NOMO-1 (cell line): ENCODE measurements around the gene NSUN2.

Experiments
- DNase-seq, 2 experiments: peaks; one replicate each; lab custom pipeline; 2025; ENCODE audit not compliant: unreplicated experiment in 2 of 2; lab: John Stamatoyannopoulos, UW

Gene NSUN2

DNA sequence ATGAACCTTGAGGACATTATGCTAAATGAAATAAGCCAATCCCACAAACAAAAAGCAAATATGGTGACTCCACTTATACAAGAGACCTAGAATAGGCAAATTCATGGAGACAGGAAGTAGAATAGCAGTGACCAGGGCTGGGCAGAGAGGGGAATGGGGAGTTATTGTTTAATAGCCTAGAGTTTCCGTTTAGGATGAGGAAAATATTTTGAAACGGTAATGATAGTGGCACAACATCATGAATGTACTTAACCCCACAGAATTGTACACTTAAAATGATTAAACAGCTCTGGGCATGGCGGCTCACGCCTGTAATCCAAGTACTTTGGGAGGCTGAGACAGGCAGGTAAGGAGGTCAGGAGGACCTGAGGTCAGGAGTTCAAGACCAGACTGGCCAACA lies 65.8 kb downstream of the NSUN2 start:
- no peak for DNase-seq

DNA sequence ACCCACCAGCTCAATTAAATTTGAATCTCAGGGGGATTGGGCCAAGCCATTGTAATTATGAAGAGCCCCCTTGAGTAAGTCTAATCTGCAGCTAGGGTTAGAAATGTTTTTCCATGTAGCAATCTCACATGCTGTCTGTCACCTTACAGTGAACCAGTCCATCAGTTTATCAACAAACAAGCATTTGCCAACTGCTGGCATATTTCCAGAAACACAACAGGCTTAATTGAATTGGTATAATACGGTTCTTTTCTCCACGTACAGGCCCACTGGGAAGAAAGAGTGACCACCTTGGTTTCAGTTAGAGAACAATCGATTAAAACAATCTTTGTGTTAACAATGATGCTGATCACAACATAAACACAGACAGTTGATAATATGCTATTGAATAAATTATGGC lies 67.4 kb downstream of the NSUN2 start:
- no peak for DNase-seq

- DNase-seq, result no peak
Measured at GRCh38 chr5:6557807-6558575, 74.9 kb downstream of the NSUN2 start.

GRCh38 chr5:6556802-6557102 lies 76.1 kb downstream of the NSUN2 start:
- no peak for DNase-seq

DNA sequence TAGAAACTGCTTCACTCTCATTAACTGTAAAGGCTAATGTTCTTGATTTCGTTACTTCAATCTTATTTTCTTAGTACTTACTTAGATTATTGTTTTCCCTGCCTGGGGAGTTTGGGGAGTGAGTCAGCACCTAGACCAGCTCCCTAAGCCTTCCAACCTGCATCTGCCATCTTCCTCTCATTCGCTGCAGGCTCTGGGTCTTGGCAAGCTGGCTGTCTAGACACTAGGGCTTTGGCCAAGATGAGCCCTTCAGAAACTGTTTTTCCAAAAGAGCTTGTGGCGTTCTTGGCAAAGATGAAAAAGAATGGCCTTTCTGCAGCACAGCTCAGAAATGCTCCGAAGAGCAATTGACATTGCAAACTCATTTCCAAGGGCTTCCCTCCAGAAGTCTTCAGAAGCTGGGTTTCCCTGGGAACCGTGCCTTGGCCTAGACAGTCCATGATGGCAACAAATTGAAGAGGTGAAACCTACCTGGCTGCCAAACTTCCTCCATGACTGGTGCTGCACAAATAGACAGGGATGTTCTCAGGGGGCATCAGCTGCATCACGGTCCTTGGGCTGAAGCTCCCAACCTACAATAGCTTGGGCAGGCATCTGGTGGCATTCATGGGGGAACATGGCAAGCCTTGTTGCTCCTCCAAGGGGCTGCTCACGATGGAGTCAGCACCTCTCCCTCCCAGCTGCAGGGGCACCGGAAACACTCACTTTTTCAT lies 76.6 kb downstream of the NSUN2 start:
- DNase-seq, result no peak

GRCh38 chr5:6554812-6555211 lies 78.0 kb downstream of the NSUN2 start:
- DNase-seq, result no peak

DNA sequence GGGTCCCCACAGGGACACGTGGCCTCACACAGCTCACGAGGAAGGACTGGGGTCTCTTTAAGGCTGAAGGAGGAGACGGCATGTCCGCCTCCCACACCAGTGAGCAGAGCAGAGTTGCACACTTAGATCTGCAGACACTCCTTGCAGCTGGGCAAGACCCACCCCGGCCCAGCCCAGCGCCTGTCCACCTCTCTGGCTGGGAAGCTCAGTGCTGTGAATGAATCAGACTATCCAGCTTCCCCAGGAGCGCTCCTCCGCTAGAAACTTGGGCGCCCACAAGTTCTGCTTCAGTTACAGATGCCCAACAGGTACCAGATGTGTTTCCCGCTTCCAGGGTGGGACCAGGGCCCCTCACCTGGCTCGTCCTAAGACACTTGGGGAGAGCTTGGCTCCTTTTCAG lies 78.9 kb downstream of the NSUN2 start:
- no peak for DNase-seq

DNA sequence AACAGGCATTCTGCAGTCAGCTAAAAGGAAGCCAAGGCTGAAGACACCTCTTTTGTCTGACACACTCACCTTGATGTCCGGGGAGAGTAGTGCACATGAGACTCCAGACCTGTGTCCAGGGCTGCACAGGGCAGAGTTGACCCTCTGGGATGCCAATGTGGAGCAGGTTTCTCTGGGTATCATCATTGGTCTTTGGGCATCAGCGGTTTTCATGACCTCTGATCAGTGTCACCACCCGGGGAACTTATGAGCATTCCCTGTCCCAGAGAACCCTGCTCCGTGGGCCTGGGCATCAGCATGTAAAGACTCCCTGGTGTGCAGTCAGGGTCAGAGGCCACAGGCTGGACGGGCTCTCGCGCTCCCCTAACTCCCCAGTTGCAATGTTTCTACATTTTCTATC lies 80.2 kb downstream of the NSUN2 start:
- no peak for DNase-seq

DNA sequence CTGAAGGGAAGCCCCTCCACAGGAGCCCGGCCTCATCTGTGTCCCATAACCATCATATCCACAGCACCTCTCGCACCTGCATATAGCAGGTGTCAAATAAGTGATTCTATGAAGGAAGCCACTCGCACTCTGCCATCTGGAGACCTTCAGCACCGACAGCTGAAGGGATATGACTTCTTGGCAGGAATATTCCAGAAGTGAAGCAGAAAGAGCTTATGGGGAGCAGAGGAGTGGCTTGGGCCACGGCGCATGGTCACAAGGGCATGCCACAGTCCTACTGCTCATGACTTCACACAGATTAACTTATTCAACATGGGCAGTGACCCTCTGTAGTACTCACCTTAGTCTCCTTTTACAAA lies 80.9 kb downstream of the NSUN2 start:
- no peak for DNase-seq

DNA sequence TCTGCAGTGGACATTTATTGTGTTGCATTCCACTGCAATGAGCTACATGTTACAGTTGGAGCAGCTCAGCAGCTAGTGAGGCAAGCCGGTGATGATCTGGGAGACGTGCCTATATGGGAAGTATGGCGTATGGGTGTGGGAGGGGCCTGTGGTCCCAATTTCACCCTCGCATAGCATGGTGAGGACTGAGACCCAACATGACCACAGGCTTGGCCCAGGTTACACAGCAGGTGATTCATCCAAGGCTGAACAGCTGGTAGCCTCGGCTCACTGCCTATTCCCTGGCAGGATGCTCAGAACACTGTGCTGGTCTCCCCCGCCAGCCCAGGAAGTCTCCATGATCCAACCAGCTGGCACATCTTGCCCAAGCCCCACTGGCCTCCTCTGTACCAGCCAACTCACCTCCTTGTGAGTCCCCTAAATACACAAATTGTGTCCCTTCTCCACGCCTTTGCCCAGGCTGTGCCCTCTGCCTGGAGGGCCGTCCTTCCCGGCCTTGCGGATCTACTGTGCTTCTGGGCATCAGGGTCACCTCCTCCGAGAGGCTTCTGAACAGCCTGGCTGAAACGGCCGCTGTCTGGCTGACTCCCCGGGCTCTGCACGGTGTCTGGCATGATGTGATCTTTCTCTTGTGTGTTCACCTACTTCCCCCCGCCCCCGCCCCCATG lies 81.4 kb downstream of the NSUN2 start:
- DNase-seq, result no peak

- DNase-seq, result no peak
Measured at GRCh38 chr5:6550628-6551027, 82.2 kb downstream of the NSUN2 start.
